Measurements from ENCODE around the gene SERP2.

Gene SERP2

DNA sequence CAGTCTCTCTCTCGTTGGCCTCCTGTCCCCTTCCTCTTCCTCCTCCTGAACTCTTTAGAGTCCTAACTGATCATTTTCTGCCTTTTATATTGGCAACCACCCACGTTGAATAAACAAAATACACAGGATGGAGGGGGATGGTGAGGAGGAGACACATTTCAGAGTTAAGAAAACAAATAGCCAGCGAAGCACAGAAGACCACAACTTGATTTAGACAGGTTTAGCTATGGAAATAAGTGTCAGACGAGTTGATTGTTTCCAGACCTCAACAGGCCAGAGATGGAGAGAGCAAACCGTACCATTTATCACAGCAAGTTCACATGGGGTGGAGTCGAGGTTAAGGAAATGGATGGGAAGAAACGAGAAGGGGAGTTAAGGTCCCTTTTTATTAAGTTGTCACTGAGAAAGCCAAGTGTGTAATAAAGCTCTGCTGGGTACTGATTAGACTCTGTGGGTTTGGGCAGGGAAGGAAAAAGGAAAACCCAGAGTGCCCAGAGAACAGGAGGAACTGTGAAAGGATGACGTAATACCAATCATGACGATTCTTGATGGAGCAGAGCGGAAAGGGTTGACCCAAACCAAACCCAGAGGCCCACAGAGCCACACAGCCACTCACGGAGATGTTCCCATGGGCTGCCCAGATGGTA, 11.1 kb upstream of the SERP2 start:
- Histone ChIP-seq H3K9me3 (ENCODE audit: insufficient read depth, low read length) (no peaks in the 10 kb centered on the region), H3K4me2 (ENCODE audit: low read depth, low read length, poor library complexity, severe bottlenecking) (no peak overlapping the region), H3K79me2 (ENCODE audit: insufficient read depth, low read length) (no peaks in the 10 kb centered on the region), H3K27me3 (ENCODE audit: low read length) (no peaks in the 10 kb centered on the region), H3K9me2 (replicated peaks; ENCODE audit: insufficient read depth, low read length) (no peaks in the 10 kb centered on the region), H3K27ac (ENCODE audit: low read depth, low read length) (no peak overlapping the region), H4K20me1 (ENCODE audit: low read depth, low read length) (no peaks in the 10 kb centered on the region), H3K36me3 (ENCODE audit: low read length) (no peaks in the 10 kb centered on the region), H2AFZ (ENCODE audit: low read depth, low read length, severe bottlenecking) (no peak overlapping the region), H3K4me3 (ENCODE audit: insufficient read depth, low read length, poor library complexity, severe bottlenecking) (no peak overlapping the region), H3K9ac (ENCODE audit: low read length) (no peak overlapping the region), H3F3A (ENCODE audit: insufficient read depth) (no peaks in the 10 kb centered on the region)
- TF ChIP-seq, protein P1, sequence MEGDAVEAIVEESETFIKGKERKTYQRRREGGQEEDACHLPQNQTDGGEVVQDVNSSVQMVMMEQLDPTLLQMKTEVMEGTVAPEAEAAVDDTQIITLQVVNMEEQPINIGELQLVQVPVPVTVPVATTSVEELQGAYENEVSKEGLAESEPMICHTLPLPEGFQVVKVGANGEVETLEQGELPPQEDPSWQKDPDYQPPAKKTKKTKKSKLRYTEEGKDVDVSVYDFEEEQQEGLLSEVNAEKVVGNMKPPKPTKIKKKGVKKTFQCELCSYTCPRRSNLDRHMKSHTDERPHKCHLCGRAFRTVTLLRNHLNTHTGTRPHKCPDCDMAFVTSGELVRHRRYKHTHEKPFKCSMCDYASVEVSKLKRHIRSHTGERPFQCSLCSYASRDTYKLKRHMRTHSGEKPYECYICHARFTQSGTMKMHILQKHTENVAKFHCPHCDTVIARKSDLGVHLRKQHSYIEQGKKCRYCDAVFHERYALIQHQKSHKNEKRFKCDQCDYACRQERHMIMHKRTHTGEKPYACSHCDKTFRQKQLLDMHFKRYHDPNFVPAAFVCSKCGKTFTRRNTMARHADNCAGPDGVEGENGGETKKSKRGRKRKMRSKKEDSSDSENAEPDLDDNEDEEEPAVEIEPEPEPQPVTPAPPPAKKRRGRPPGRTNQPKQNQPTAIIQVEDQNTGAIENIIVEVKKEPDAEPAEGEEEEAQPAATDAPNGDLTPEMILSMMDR (IDR thresholded peaks at IDR 0.05; ENCODE audit: insufficient read depth, low read length, poor library complexity, severe bottlenecking): no peak
- TF ChIP-seq EZH2phosphoT487 (conservative IDR thresholded peaks at IDR 0.05; ENCODE audit: low read length): no peak

DNA sequence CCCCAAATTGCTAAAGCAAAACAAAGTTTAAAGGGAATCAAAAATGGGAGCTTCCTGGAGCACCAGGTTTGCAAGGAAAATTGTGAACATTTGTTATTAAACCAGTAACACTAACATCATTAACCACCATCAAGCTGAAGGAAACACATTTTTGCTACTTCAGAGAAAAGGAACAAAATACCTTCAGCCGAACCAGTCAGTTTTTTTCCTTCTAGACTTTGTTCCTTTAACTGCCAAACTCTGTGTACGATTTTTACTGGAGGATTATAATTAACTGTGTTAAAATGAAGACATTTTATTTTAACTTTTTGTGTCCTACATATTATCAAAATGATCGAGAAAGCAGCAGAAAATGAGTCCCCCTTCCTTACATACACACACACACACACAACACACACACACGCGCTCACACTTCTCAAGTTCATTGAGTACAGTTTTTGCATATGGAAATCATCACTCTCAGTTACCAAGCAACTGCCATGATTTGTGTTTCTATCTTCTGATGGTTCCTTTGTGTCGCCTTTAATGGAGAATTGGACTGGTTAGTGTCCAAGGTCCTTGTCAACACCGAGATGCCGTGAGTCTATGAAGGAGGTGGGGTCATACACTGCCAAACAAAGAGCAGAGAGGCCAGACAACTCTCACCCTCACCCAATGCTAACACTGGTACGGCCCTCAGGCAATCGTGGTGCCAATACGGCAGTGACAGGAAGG, 9.8 kb upstream of the SERP2 start:
- H3K4me3 ChIP-seq (ENCODE audit: insufficient read depth, low read length, poor library complexity, severe bottlenecking): no peak overlapping the region
- H3K27ac ChIP-seq (ENCODE audit: low read depth, low read length): no peak overlapping the region
- no peaks in the 10 kb centered on the region for H3K9me2 ChIP-seq (replicated peaks; ENCODE audit: insufficient read depth, low read length)
- H3F3A ChIP-seq (ENCODE audit: insufficient read depth): no peaks in the 10 kb centered on the region
- H3K27me3 ChIP-seq (ENCODE audit: low read length): no peaks in the 10 kb centered on the region
- H3K4me2 ChIP-seq (ENCODE audit: low read depth, low read length, poor library complexity, severe bottlenecking): no peak overlapping the region
- no peak for TF ChIP-seq EZH2phosphoT487 (conservative IDR thresholded peaks at IDR 0.05; ENCODE audit: low read length)
- TF ChIP-seq, protein P1 (IDR thresholded peaks at IDR 0.05; ENCODE audit: insufficient read depth, low read length, poor library complexity, severe bottlenecking): no peak
- H3K36me3 ChIP-seq (ENCODE audit: low read length): no peaks in the 10 kb centered on the region
- no peaks in the 10 kb centered on the region for H3K79me2 ChIP-seq (ENCODE audit: insufficient read depth, low read length)
- H2AFZ ChIP-seq (ENCODE audit: low read depth, low read length, severe bottlenecking): no peak overlapping the region
- no peaks in the 10 kb centered on the region for H3K9me3 ChIP-seq (ENCODE audit: insufficient read depth, low read length)
- no peak overlapping the region for H3K9ac ChIP-seq (ENCODE audit: low read length)
- no peaks in the 10 kb centered on the region for H4K20me1 ChIP-seq (ENCODE audit: low read depth, low read length)

DNA sequence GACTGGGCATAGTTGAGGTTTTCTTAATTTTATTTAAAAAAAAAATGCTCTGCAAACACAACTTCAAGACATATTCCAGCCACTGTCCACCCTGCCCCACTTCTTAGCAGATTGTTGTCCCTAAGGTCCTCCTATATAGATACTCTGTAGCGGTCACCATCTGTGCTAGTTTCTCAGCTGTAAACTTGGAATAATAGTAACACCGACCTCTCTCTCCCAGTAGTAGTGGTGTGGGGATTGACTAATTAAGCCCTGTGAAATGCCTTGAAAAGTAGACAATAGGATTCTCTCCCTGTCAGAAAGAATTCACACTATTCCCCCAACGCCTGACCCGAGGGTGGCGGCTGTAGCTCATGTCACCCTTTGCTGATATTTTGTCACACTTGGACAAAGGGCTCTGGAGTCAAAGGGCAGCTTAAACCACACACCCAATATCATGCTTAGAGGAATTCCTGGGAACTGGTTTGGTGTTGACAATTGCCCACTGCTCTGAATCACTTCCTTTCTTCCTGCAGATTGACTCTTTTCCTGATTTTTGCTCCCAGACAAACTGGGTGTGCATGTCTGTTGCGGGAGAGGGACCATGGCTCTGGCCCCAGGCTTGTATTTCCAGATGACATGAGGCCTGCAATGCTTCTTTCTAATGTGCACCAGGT, 9.2 kb upstream of the SERP2 start:
- H3F3A ChIP-seq (ENCODE audit: insufficient read depth): no peaks in the 10 kb centered on the region
- no peaks in the 10 kb centered on the region for H3K79me2 ChIP-seq (ENCODE audit: insufficient read depth, low read length)
- no peaks in the 10 kb centered on the region for H3K9me2 ChIP-seq (replicated peaks; ENCODE audit: insufficient read depth, low read length)
- TF ChIP-seq, protein P1 (IDR thresholded peaks at IDR 0.05; ENCODE audit: insufficient read depth, low read length, poor library complexity, severe bottlenecking): no peak
- TF ChIP-seq EZH2phosphoT487 (conservative IDR thresholded peaks at IDR 0.05; ENCODE audit: low read length): no peak
- H3K27me3 ChIP-seq (ENCODE audit: low read length): no peaks in the 10 kb centered on the region
- H3K4me3 ChIP-seq (ENCODE audit: insufficient read depth, low read length, poor library complexity, severe bottlenecking): no peak overlapping the region
- H3K27ac ChIP-seq (ENCODE audit: low read depth, low read length): no peak overlapping the region
- H4K20me1 ChIP-seq (ENCODE audit: low read depth, low read length): no peaks in the 10 kb centered on the region
- H3K9me3 ChIP-seq (ENCODE audit: insufficient read depth, low read length): no peaks in the 10 kb centered on the region
- no peaks in the 10 kb centered on the region for H3K36me3 ChIP-seq (ENCODE audit: low read length)
- no peak overlapping the region for H3K4me2 ChIP-seq (ENCODE audit: low read depth, low read length, poor library complexity, severe bottlenecking)
- no peak overlapping the region for H2AFZ ChIP-seq (ENCODE audit: low read depth, low read length, severe bottlenecking)
- H3K9ac ChIP-seq (ENCODE audit: low read length): no peak overlapping the region
